Neural cell (in vitro differentiated cells): ENCODE measurements around the gene VPS33B. TPM values are rescaled to one million over a fixed set of nuclear protein-coding genes. Genes with fewer than 3 reads are reported as not detected.

Experiments
- H2AFZ ChIP-seq: fragments of 200-600, 300-800 bp; sonication (generic), shearing (Covaris generic); 2 replicates; pipeline ENCODE4 v1.6.0; 2014; ENCODE audit warnings: low read depth, mild to moderate bottlenecking, antibody characterized with exemption, low read length, moderate library complexity
- H3F3A ChIP-seq: fragments of 200-600 bp; shearing (Covaris generic); 2 replicates; pipeline ENCODE4 v1.6.1; 2016; ENCODE audit warnings: mild to moderate bottlenecking, moderate library complexity, mixed read lengths, antibody characterized with exemption, low read length; ENCODE audit not compliant: insufficient read depth, poor library complexity, severe bottlenecking
- H3K27ac ChIP-seq: fragments of 200-600, 300-800 bp; sonication (generic), shearing (Covaris generic); 2 replicates; pipeline ENCODE4 v1.5.1; 2014; ENCODE audit warnings: mild to moderate bottlenecking, low read length, moderate library complexity
- H3K27me3 ChIP-seq: fragments of 300-800, 200-600 bp; sonication (generic), shearing (Covaris generic); 2 replicates; pipeline ENCODE4 v1.6.0; 2014; ENCODE audit warnings: mild to moderate bottlenecking, low read depth, low read length, moderate library complexity; ENCODE audit not compliant: insufficient read depth
- H3K36me3 ChIP-seq: fragments of 300-800, 200-600 bp; sonication (generic), shearing (Covaris generic); 2 replicates; pipeline ENCODE4 v1.5.1; 2014; ENCODE audit warnings: mild to moderate bottlenecking, antibody characterized with exemption, low read length, moderate library complexity; ENCODE audit not compliant: insufficient read depth
- H3K4me2 ChIP-seq: fragments of 300-800, 200-600 bp; sonication (generic), shearing (Covaris generic); 2 replicates; pipeline ENCODE4 v1.6.0; 2014; ENCODE audit warnings: mild to moderate bottlenecking, low read length
- H3K4me3 ChIP-seq: fragments of 300-800, 200-600 bp; sonication (generic), shearing (Covaris generic); 2 replicates; pipeline ENCODE4 v1.5.1; 2014; ENCODE audit warnings: mild to moderate bottlenecking, low read length, moderate library complexity
- H3K79me2 ChIP-seq: fragments of 200-600 bp; shearing (Covaris generic); replicated peaks from 2 replicates; pipeline ENCODE4 v1.6.0; 2014; ENCODE audit warnings: mild to moderate bottlenecking, low read length, moderate library complexity; ENCODE audit not compliant: insufficient read depth
- H3K9ac ChIP-seq: fragments of 300-800, 200-600 bp; sonication (generic), shearing (Covaris generic); 2 replicates; pipeline ENCODE4 v1.6.1; 2016; ENCODE audit warnings: mild to moderate bottlenecking, low read length, mixed read lengths
- H3K9me2 ChIP-seq: fragments of 200-600 bp; shearing (Covaris generic); 2 replicates; pipeline ENCODE4 v1.6.1; 2016; ENCODE audit warnings: mild to moderate bottlenecking, low read length, mixed read lengths; ENCODE audit not compliant: insufficient read depth
- H3K9me3 ChIP-seq: fragments of 200-600, 300-800 bp; sonication (generic), shearing (Covaris generic); 2 replicates; pipeline ENCODE4 v1.6.1; 2016; ENCODE audit warnings: mild to moderate bottlenecking, mixed run types, low read length, moderate library complexity, mixed read lengths
- H4K20me1 ChIP-seq: fragments of 200-600 bp; shearing (Covaris generic); 2 replicates; pipeline ENCODE4 v1.6.1; 2016; ENCODE audit warnings: mild to moderate bottlenecking, mixed run types; ENCODE audit not compliant: insufficient read depth
- CTCF ChIP-seq: fragments of 450-650 bp; IDR thresholded peaks from 2 replicates; pipeline ENCODE4 v1.5.1; 2014; ENCODE audit warnings: antibody characterized with exemption, mild to moderate bottlenecking, moderate library complexity; ENCODE audit not compliant: poor library complexity, severe bottlenecking
- EP300 ChIP-seq: fragments of 450-650 bp; conservative IDR thresholded peaks from 2 replicates; pipeline ENCODE4 v1.6.1; 2014; ENCODE audit warnings: antibody characterized with exemption, mild to moderate bottlenecking, moderate library complexity; ENCODE audit not compliant: poor library complexity, severe bottlenecking
- EZH2 ChIP-seq: fragments of 200-600, 300-800 bp; shearing (Covaris generic), sonication (generic); IDR thresholded peaks from 2 replicates; pipeline ENCODE4 v1.6.1; 2014; ENCODE audit warnings: antibody characterized with exemption, low read length, borderline replicate concordance, mild to moderate bottlenecking; ENCODE audit not compliant: insufficient read depth, poor library complexity, severe bottlenecking
- MXI1 ChIP-seq: fragments of 450-650 bp; conservative IDR thresholded peaks from 2 replicates; pipeline ENCODE4 v1.6.1; 2014; ENCODE audit warnings: antibody characterized with exemption, mild to moderate bottlenecking; ENCODE audit not compliant: poor library complexity, severe bottlenecking
- POLR2AphosphoS5 ChIP-seq: IDR thresholded peaks from 2 replicates; pipeline ENCODE4 v1.6.1; 2012
- RAD21 ChIP-seq: fragments of 450-650 bp; conservative IDR thresholded peaks from 2 replicates; pipeline ENCODE4 v1.6.1; 2014; ENCODE audit warnings: antibody characterized with exemption, mild to moderate bottlenecking, moderate library complexity
- REST ChIP-seq: IDR thresholded peaks from 2 replicates; pipeline ENCODE4 v1.6.1; 2012; ENCODE audit warnings: borderline replicate concordance
- SMC3 ChIP-seq: fragments of 450-650 bp; conservative IDR thresholded peaks from 2 replicates; pipeline ENCODE4 v1.6.1; 2014; ENCODE audit warnings: antibody characterized with exemption, mild to moderate bottlenecking, moderate library complexity; ENCODE audit not compliant: poor library complexity
- TAF1 ChIP-seq: IDR thresholded peaks from 2 replicates; pipeline ENCODE4 v1.6.1; 2012; ENCODE audit warnings: low read depth
- polyA plus RNA-seq: library from polyadenylated mRNA; depleted of rRNA; stranded (reverse); fragments of >200 nt; gene quantifications from 2 replicates; pipeline ENCODE4 v1.2.3, GENCODE V29; 2014

Gene VPS33B
- polyA plus RNA-seq, 1 donor from 2014 or later = 54.9 TPM

GRCh38 chr15:90950676-90951075, 71.7 kb downstream of the VPS33B start:
- no peaks in the 10 kb centered on the region for H3K9me3 ChIP-seq
- no peak overlapping the region for H2AFZ ChIP-seq
- no peaks in the 10 kb centered on the region for H4K20me1 ChIP-seq
- no peaks in the 10 kb centered on the region for H3K9me2 ChIP-seq
- no peak overlapping the region for H3K9ac ChIP-seq
- TF ChIP-seq SMC3 = no peak
- TF ChIP-seq EZH2 = no peak
- TF ChIP-seq TAF1 = no peak
- no peak for TF ChIP-seq RAD21
- TF ChIP-seq MXI1 = no peak
- no peak for TF ChIP-seq REST
- no peak for TF ChIP-seq EP300
- TF ChIP-seq CTCF = no peak
- no peak for TF ChIP-seq POLR2AphosphoS5
- peaks cover 1% of the 10 kb centered on the region for H3K27me3 ChIP-seq
- no peak overlapping the region for H3K4me3 ChIP-seq
- H3K27ac ChIP-seq = no peak overlapping the region
- H3K79me2 ChIP-seq = no peaks in the 10 kb centered on the region
- no peaks in the 10 kb centered on the region for H3K36me3 ChIP-seq
- no peaks in the 10 kb centered on the region for H3F3A ChIP-seq
- H3K4me2 ChIP-seq = no peak overlapping the region

GRCh38 chr15:90949979-90950675, 72.3 kb downstream of the VPS33B start:
- no peaks in the 10 kb centered on the region for H3K9me3 ChIP-seq
- no peak overlapping the region for H3K27ac ChIP-seq
- no peaks in the 10 kb centered on the region for H3K27me3 ChIP-seq
- TF ChIP-seq MXI1 (no peak), TAF1 (no peak), RAD21 (no peak), REST (no peak), SMC3 (no peak), POLR2AphosphoS5 (no peak), EP300 (no peak), CTCF (no peak), EZH2 (no peak)
- no peak overlapping the region for H3K4me3 ChIP-seq
- no peaks in the 10 kb centered on the region for H3F3A ChIP-seq
- no peak overlapping the region for H2AFZ ChIP-seq
- H3K36me3 ChIP-seq = no peaks in the 10 kb centered on the region
- H3K79me2 ChIP-seq = no peaks in the 10 kb centered on the region
- H3K4me2 ChIP-seq = no peak overlapping the region
- no peak overlapping the region for H3K9ac ChIP-seq
- no peaks in the 10 kb centered on the region for H3K9me2 ChIP-seq
- no peaks in the 10 kb centered on the region for H4K20me1 ChIP-seq
